Stimulated activated memory B cell treated with anti-CD40 and anti-IgM and Interleukin-4, amounts not matched to agents 10 μg/mL and 1 μg/mL and 100 μg/mL, for 72 hours (primary cell): Measurements from ENCODE around the gene CPTP.
A peak's percentile ranks its signal among the peaks of the same experiment; 100 is the strongest.

ENCODE experiments used
- ATAC-seq: fragments of 150-1000 bp; cut with Tn5 transposase; 2 replicates; pipeline ENCODE4 v1.10.0; 2021
- H3K27ac Mint-ChIP-seq: one replicate; pipeline ENCODE4 v1.8.0; 2022; ENCODE audit warnings: mild to moderate bottlenecking, mixed read lengths
- H3K27me3 Mint-ChIP-seq: one replicate; pipeline ENCODE4 v1.8.0; 2022; ENCODE audit warnings: mixed read lengths
- H3K36me3 Mint-ChIP-seq: one replicate; pipeline ENCODE4 v1.8.0; 2022; ENCODE audit warnings: mixed read lengths
- H3K4me1 Mint-ChIP-seq: one replicate; pipeline ENCODE4 v1.8.0; 2022; ENCODE audit warnings: mixed read lengths
- H3K4me3 Mint-ChIP-seq: one replicate; pipeline ENCODE4 v1.8.0; 2022; ENCODE audit warnings: mild to moderate bottlenecking, moderate library complexity, mixed read lengths
- H3K9me3 Mint-ChIP-seq: one replicate; pipeline ENCODE4 v1.8.0; 2022; ENCODE audit warnings: mixed read lengths

CPTP gene

GRCh38 chr1:1299686-1300351 is 24.8 kb upstream of the CPTP start:
- H3K9me3 Mint-ChIP-seq = no peaks in the 10 kb centered on the region
- no peaks in the 10 kb centered on the region for H3K27me3 Mint-ChIP-seq
- no peaks in the 10 kb centered on the region for H3K36me3 Mint-ChIP-seq
- no peak overlapping the region for H3K4me3 Mint-ChIP-seq
- no peak for ATAC-seq
- peak overlapping the region; percentile 35 for H3K27ac Mint-ChIP-seq
- H3K4me1 Mint-ChIP-seq = peaks cover 14% of the 10 kb centered on the region

GRCh38 chr1:1300352-1300739 is 24.3 kb upstream of the CPTP start:
- no peak overlapping the region for H3K4me3 Mint-ChIP-seq
- H3K36me3 Mint-ChIP-seq = no peaks in the 10 kb centered on the region
- no peaks in the 10 kb centered on the region for H3K9me3 Mint-ChIP-seq
- H3K27ac Mint-ChIP-seq = peak overlapping the region; percentile 35
- peaks cover 19% of the 10 kb centered on the region for H3K4me1 Mint-ChIP-seq
- no peak for ATAC-seq
- no peaks in the 10 kb centered on the region for H3K27me3 Mint-ChIP-seq

GRCh38 chr1:1302006-1302430 is 22.6 kb upstream of the CPTP start:
- Mint-ChIP-seq H3K27me3 (no peaks in the 10 kb centered on the region), H3K4me3 (no peak overlapping the region), H3K27ac (no peak overlapping the region), H3K9me3 (no peaks in the 10 kb centered on the region), H3K4me1 (peaks cover 36% of the 10 kb centered on the region), H3K36me3 (no peaks in the 10 kb centered on the region)
- no peak for ATAC-seq

GRCh38 chr1:1302951-1303509 is 21.6 kb upstream of the CPTP start:
- Mint-ChIP-seq H3K9me3 (no peaks in the 10 kb centered on the region), H3K36me3 (no peaks in the 10 kb centered on the region), H3K27me3 (no peaks in the 10 kb centered on the region), H3K4me1 (peaks cover 38% of the 10 kb centered on the region), H3K27ac (no peak overlapping the region), H3K4me3 (no peak overlapping the region)
- ATAC-seq = no peak

- no peak for ATAC-seq
- no peak overlapping the region for H3K27ac Mint-ChIP-seq
Measured at GRCh38 chr1:1303736-1304135, 20.9 kb upstream of the CPTP start.

GRCh38 chr1:1304331-1305299 is 20.0 kb upstream of the CPTP start:
- ATAC-seq = no peak
- no peaks in the 10 kb centered on the region for H3K27me3 Mint-ChIP-seq
- peak overlapping the region; percentile 83 for H3K27ac Mint-ChIP-seq
- no peaks in the 10 kb centered on the region for H3K36me3 Mint-ChIP-seq
- peak overlapping the region; percentile 80 for H3K4me3 Mint-ChIP-seq
- H3K9me3 Mint-ChIP-seq = no peaks in the 10 kb centered on the region
- H3K4me1 Mint-ChIP-seq = peaks cover 40% of the 10 kb centered on the region

More at GRCh38 chr1:1303736-1304135, 20.9 kb upstream of the CPTP start:
- Mint-ChIP-seq H3K9me3 (no peaks in the 10 kb centered on the region), H3K4me3 (no peak overlapping the region), H3K36me3 (no peaks in the 10 kb centered on the region), H3K27me3 (no peaks in the 10 kb centered on the region), H3K4me1 (peaks cover 38% of the 10 kb centered on the region)

- ATAC-seq = peak; percentile 62
- no peaks in the 10 kb centered on the region for H3K9me3 Mint-ChIP-seq
- H3K4me1 Mint-ChIP-seq = peaks cover 38% of the 10 kb centered on the region
- H3K27ac Mint-ChIP-seq = peak overlapping the region; percentile 83
- H3K27me3 Mint-ChIP-seq = no peaks in the 10 kb centered on the region
- peak overlapping the region; percentile 80 for H3K4me3 Mint-ChIP-seq
- H3K36me3 Mint-ChIP-seq = no peaks in the 10 kb centered on the region
Measured at GRCh38 chr1:1305300-1306069, 19.1 kb upstream of the CPTP start.

GRCh38 chr1:1306070-1306660 is 18.4 kb upstream of the CPTP start:
- Mint-ChIP-seq H3K27ac (peak overlapping the region; percentile 83), H3K27me3 (no peaks in the 10 kb centered on the region), H3K36me3 (no peaks in the 10 kb centered on the region), H3K9me3 (no peaks in the 10 kb centered on the region), H3K4me1 (peaks cover 36% of the 10 kb centered on the region), H3K4me3 (peak overlapping the region; percentile 80)
- ATAC-seq = no peak

- peaks cover 36% of the 10 kb centered on the region for H3K4me1 Mint-ChIP-seq
- H3K36me3 Mint-ChIP-seq = no peaks in the 10 kb centered on the region
- H3K27ac Mint-ChIP-seq = peak overlapping the region; percentile 83
- H3K4me3 Mint-ChIP-seq = peak overlapping the region; percentile 80
- no peaks in the 10 kb centered on the region for H3K9me3 Mint-ChIP-seq
- no peak for ATAC-seq
- no peaks in the 10 kb centered on the region for H3K27me3 Mint-ChIP-seq
Measured at GRCh38 chr1:1306661-1307260, 17.8 kb upstream of the CPTP start.

- peaks cover 36% of the 10 kb centered on the region for H3K4me1 Mint-ChIP-seq
- no peaks in the 10 kb centered on the region for H3K9me3 Mint-ChIP-seq
- ATAC-seq = peak; percentile 1
- H3K27ac Mint-ChIP-seq = peak overlapping the region; percentile 75
- no peaks in the 10 kb centered on the region for H3K27me3 Mint-ChIP-seq
- H3K36me3 Mint-ChIP-seq = peaks cover 2% of the 10 kb centered on the region
- H3K4me3 Mint-ChIP-seq = peak overlapping the region; percentile 80
Measured at GRCh38 chr1:1307261-1307922, 17.2 kb upstream of the CPTP start.

GRCh38 chr1:1307923-1308755 is 16.5 kb upstream of the CPTP start, which contains the start of the genes ACAP3 and PUSL1:
TSS of gene ACAP3 (minus strand) at chr1:1307930. CDS start at chr1:1307815, 115 bp downstream.
TSS of gene PUSL1 (plus strand) at chr1:1308597. CDS start at chr1:1308644, 47 bp downstream.
- H3K4me3 Mint-ChIP-seq = peak within 1 kb of the TSS; percentile 83

GRCh38 chr1:1308756-1309250 is 15.8 kb upstream of the CPTP start:
- peak; percentile 0 for ATAC-seq
- Mint-ChIP-seq H3K4me3 (peak overlapping the region; percentile 83), H3K27ac (peak overlapping the region; percentile 75), H3K4me1 (peaks cover 36% of the 10 kb centered on the region), H3K9me3 (no peaks in the 10 kb centered on the region), H3K27me3 (no peaks in the 10 kb centered on the region), H3K36me3 (peaks cover 13% of the 10 kb centered on the region)

More at GRCh38 chr1:1307923-1308755, 16.5 kb upstream of the CPTP start, which contains the start of the genes ACAP3 and PUSL1:
- H3K27ac Mint-ChIP-seq = peak within 1 kb of the TSS; percentile 83
- peak; percentile 82 for ATAC-seq
- peaks cover 36% of the 10 kb centered on the region for H3K4me1 Mint-ChIP-seq
- H3K27me3 Mint-ChIP-seq = no peaks in the 10 kb centered on the region
- peaks cover 9% of the 10 kb centered on the region for H3K36me3 Mint-ChIP-seq
- no peaks in the 10 kb centered on the region for H3K9me3 Mint-ChIP-seq
